ENCODE results near the gene ATXN3. TPM values are rescaled to one million over a fixed set of nuclear protein-coding genes. Genes with fewer than 3 reads are reported as not detected.

The ATXN3 gene
- 10 to 100 TPM; 15.3 to 33.7 TPM for total RNA-seq

GRCh38 chr14:92106143-92106926 lies at the start of gene ATXN3:
Gene ATXN3 (minus strand): TSS chr14:92106582. CDS start chr14:92106552, 30 bp downstream.

GRCh38 chr14:92121670-92122350 lies 15.4 kb upstream of the ATXN3 start, which contains the start of the genes CPSF2 and NDUFB1:
Gene CPSF2 (plus strand): TSS chr14:92121969. CDS start chr14:92130985, 9,016 bp downstream.
Gene NDUFB1 (minus strand): TSS chr14:92121706. CDS start chr14:92117637, 4,069 bp downstream.

GRCh38 chr14:92039719-92040430 lies 66.5 kb downstream of the ATXN3 start, which contains the start of gene TRIP11:
Gene TRIP11 (minus strand): TSS chr14:92040059. CDS start chr14:92039685, 374 bp downstream.

Other genes starting within 250 kb of the ATXN3 start
- gene TC2N, start 239.0 kb downstream of the ATXN3 start, total RNA-seq = under 1 TPM in 1 of 2 donors, not detected in 1; 0.33 TPM
- gene FBLN5, start 158.9 kb downstream of the ATXN3 start, total RNA-seq = 1 to 10 TPM; 8.6 to 8.7 TPM
- 10 to 100 TPM in 1 of 2 donors, 1 to 10 TPM in 1; 9.0 to 26.2 TPM for gene TRIP11, start 66.5 kb downstream of the ATXN3 start, total RNA-seq
- gene NDUFB1, start 15.1 kb upstream of the ATXN3 start, total RNA-seq = 100 to 1,000 TPM; 290 to 306 TPM
- gene CPSF2, start 15.4 kb upstream of the ATXN3 start, total RNA-seq = 10 to 100 TPM; 54.3 to 63.7 TPM
- gene SLC24A4, start 216.6 kb upstream of the ATXN3 start, total RNA-seq = 1 to 10 TPM; 1.3 to 3.4 TPM

Measured in melanocyte of skin (primary cell).